Measurements from ENCODE around the gene NUP160. TPM values are rescaled to one million over a fixed set of nuclear protein-coding genes. Genes with fewer than 3 reads are reported as not detected.

NUP160 gene
- total RNA-seq, 2 experiments from 2014 or later = 76.4 to 77.0 TPM

GRCh38 chr11:47857892-47858543 lies 9.9 kb upstream of the NUP160 start:
- POLR2A ChIA-PET = no interaction called here
- TF ChIP-seq CTCF (IDR thresholded peaks at IDR 0.05) = no peak
- DNase-seq (no peak), ATAC-seq (no peak)
- Mint-ChIP-seq H3K9me3 (no peaks in the 10 kb centered on the region), H3K27me3 (no peaks in the 10 kb centered on the region), H3K4me1 (ENCODE audit: low read depth) (peaks cover 13% of the 10 kb centered on the region), H3K27ac (no peak overlapping the region), H3K36me3 (ENCODE audit: low read depth) (no peaks in the 10 kb centered on the region), H3K4me3 (no peak overlapping the region)
- CTCF ChIA-PET = no interaction called here
- intact Hi-C loops (cut with micrococcal nuclease) = no loop called here

GRCh38 chr11:47857485-47857884 lies 9.3 kb upstream of the NUP160 start:
- no peak for ATAC-seq
- Mint-ChIP-seq H3K27ac (no peak overlapping the region), H3K36me3 (ENCODE audit: low read depth) (no peaks in the 10 kb centered on the region), H3K4me1 (ENCODE audit: low read depth) (peaks cover 8% of the 10 kb centered on the region), H3K4me3 (no peak overlapping the region), H3K27me3 (no peaks in the 10 kb centered on the region), H3K9me3 (no peaks in the 10 kb centered on the region)
- no peak for TF ChIP-seq CTCF (IDR thresholded peaks at IDR 0.05)
- ChIA-PET CTCF (no interaction called here), POLR2A (no interaction called here)
- DNase-seq = no peak
- intact Hi-C loops (cut with micrococcal nuclease) = no loop called here

- CTCF ChIA-PET = interaction anchor here (1.1 to 1.8 kb wide), 3 partner anchors 78 to 482 kb away, joined by 4 to 10 read pairs (median 5); no protein-coding TSS in a partner anchor
- Mint-ChIP-seq H3K9me3 (no peaks in the 10 kb centered on the region), H3K4me1 (ENCODE audit: low read depth) (no peaks in the 10 kb centered on the region), H3K4me3 (no peak overlapping the region), H3K27me3 (no peaks in the 10 kb centered on the region), H3K27ac (no peak overlapping the region), H3K36me3 (ENCODE audit: low read depth) (no peaks in the 10 kb centered on the region)
- ATAC-seq (no peak), DNase-seq (no peak)
- POLR2A ChIA-PET = no interaction called here
- TF ChIP-seq CTCF (IDR thresholded peaks at IDR 0.05) = no peak
- intact Hi-C loops (cut with micrococcal nuclease) = no loop called here
These were observed 8.0 kb upstream of the NUP160 start for GRCh38 chr11:47856186-47856585.

- no peaks in the 10 kb centered on the region for H3K36me3 Mint-ChIP-seq (ENCODE audit: low read depth)
- ATAC-seq = no peak
- ChIA-PET POLR2A (no interaction called here), CTCF (interaction anchor here (0.7 to 3.5 kb wide), 9 partner anchors 11 to 743 kb away, joined by 3 to 21 read pairs (median 4); no protein-coding TSS in a partner anchor)
- no peak for TF ChIP-seq CTCF (IDR thresholded peaks at IDR 0.05)
- H3K9me3 Mint-ChIP-seq = no peaks in the 10 kb centered on the region
- no peak overlapping the region for H3K4me3 Mint-ChIP-seq
- H3K27me3 Mint-ChIP-seq = no peaks in the 10 kb centered on the region
- no peak for DNase-seq
- intact Hi-C loops (cut with micrococcal nuclease) = loop anchor here (5.0 kb wide), 1 partner anchor 482 kb away; no protein-coding TSS in a partner anchor
- H3K27ac Mint-ChIP-seq = no peak overlapping the region
- peaks cover 11% of the 10 kb centered on the region for H3K4me1 Mint-ChIP-seq (ENCODE audit: low read depth)
These were observed 6.5 kb upstream of the NUP160 start for GRCh38 chr11:47854667-47855066.

- TF ChIP-seq CTCF (IDR thresholded peaks at IDR 0.05) = no peak
- Mint-ChIP-seq H3K27me3 (no peaks in the 10 kb centered on the region), H3K4me1 (ENCODE audit: low read depth) (peaks cover 20% of the 10 kb centered on the region), H3K4me3 (no peak overlapping the region), H3K36me3 (ENCODE audit: low read depth) (peaks cover 5% of the 10 kb centered on the region), H3K9me3 (no peaks in the 10 kb centered on the region), H3K27ac (no peak overlapping the region)
- DNase-seq (no peak), ATAC-seq (no peak)
- intact Hi-C loops (cut with micrococcal nuclease) = loop anchor here (5.0 kb wide), 1 partner anchor 480 kb away; no protein-coding TSS in a partner anchor
- ChIA-PET CTCF (interaction anchor here (0.9 to 3.5 kb wide), 4 partner anchors 13 to 478 kb away, joined by 3 to 21 read pairs (median 6); no protein-coding TSS in a partner anchor), POLR2A (interaction anchor here (1.2 kb wide), 1 partner anchor 96 kb away, joined by 3 read pairs; no protein-coding TSS in a partner anchor)
These were observed 3.9 kb upstream of the NUP160 start for GRCh38 chr11:47852053-47852452.

Measured in activated CD8-positive, alpha-beta T cell treated with anti-CD3 and anti-CD28 coated beads for 36 hours (primary cell).